HUES48 (cell line): Measurements from ENCODE around the gene ZMPSTE24.

Experiments used
- H3K27ac ChIP-seq: one replicate; pipeline ENCODE4 v1.7.0; 2013; ENCODE audit warnings: low read depth, low read length, inconsistent platforms
- H3K27me3 ChIP-seq: 2 replicates; pipeline ENCODE4 v1.6.1; 2013; ENCODE audit warnings: mild to moderate bottlenecking, low read length; ENCODE audit not compliant: control insufficient read depth, insufficient read depth
- H3K36me3 ChIP-seq: 2 replicates; pipeline ENCODE4 v1.6.1; 2013; ENCODE audit warnings: low read length; ENCODE audit not compliant: control insufficient read depth, insufficient read depth
- H3K4me1 ChIP-seq: 2 replicates; pipeline ENCODE4 v1.6.1; 2013; ENCODE audit warnings: mild to moderate bottlenecking, low read length; ENCODE audit not compliant: control insufficient read depth, insufficient read depth
- H3K4me3 ChIP-seq: 2 replicates; pipeline ENCODE4 v1.5.1; 2013; ENCODE audit warnings: mild to moderate bottlenecking, low read depth, low read length
- H3K9ac ChIP-seq: 2 replicates; pipeline ENCODE4 v1.6.1; 2013; ENCODE audit warnings: mild to moderate bottlenecking, low read depth, low read length, moderate library complexity
- H3K9me3 ChIP-seq: 2 replicates; pipeline ENCODE4 v1.6.1; 2013; ENCODE audit warnings: low read length; ENCODE audit not compliant: control insufficient read depth, insufficient read depth

ZMPSTE24 gene

GRCh38 chr1:40276122-40276521 lies 18.1 kb downstream of the ZMPSTE24 start:
- H3K36me3 ChIP-seq = peaks cover 58% of the 10 kb centered on the region
- H3K9me3 ChIP-seq = no peaks in the 10 kb centered on the region
- H3K27ac ChIP-seq = no peak overlapping the region
- no peak overlapping the region for H3K4me3 ChIP-seq
- no peak overlapping the region for H3K9ac ChIP-seq
- H3K27me3 ChIP-seq = no peaks in the 10 kb centered on the region
- no peaks in the 10 kb centered on the region for H3K4me1 ChIP-seq

GRCh38 chr1:40281853-40282252 lies 23.8 kb downstream of the ZMPSTE24 start:
- Histone ChIP-seq H3K4me3 (no peak overlapping the region), H3K36me3 (peaks cover 49% of the 10 kb centered on the region), H3K4me1 (no peaks in the 10 kb centered on the region), H3K27me3 (no peaks in the 10 kb centered on the region), H3K27ac (no peak overlapping the region), H3K9ac (no peak overlapping the region), H3K9me3 (no peaks in the 10 kb centered on the region)

- Histone ChIP-seq H3K4me1 (peaks cover 12% of the 10 kb centered on the region), H3K27ac (no peak overlapping the region), H3K36me3 (peaks cover 59% of the 10 kb centered on the region), H3K9ac (no peak overlapping the region), H3K4me3 (no peak overlapping the region), H3K27me3 (no peaks in the 10 kb centered on the region), H3K9me3 (no peaks in the 10 kb centered on the region)
Observed at GRCh38 chr1:40291293-40291692, 33.3 kb downstream of the ZMPSTE24 start.

GRCh38 chr1:40299366-40300248 lies 41.6 kb downstream of the ZMPSTE24 start:
- Histone ChIP-seq H3K9me3 (no peaks in the 10 kb centered on the region), H3K27me3 (no peaks in the 10 kb centered on the region), H3K27ac (no peak overlapping the region), H3K36me3 (no peaks in the 10 kb centered on the region), H3K4me1 (0 out of 2 replicates have a peak, but pooled peaks cover 6% of the 10 kb centered on the region), H3K9ac (no peak overlapping the region), H3K4me3 (no peak overlapping the region)

- Histone ChIP-seq H3K36me3 (no peaks in the 10 kb centered on the region), H3K27me3 (no peaks in the 10 kb centered on the region), H3K4me3 (no peak overlapping the region), H3K27ac (no peak overlapping the region), H3K9ac (no peak overlapping the region), H3K9me3 (no peaks in the 10 kb centered on the region), H3K4me1 (0 out of 2 replicates have a peak, but pooled peaks cover 6% of the 10 kb centered on the region)
Observed at GRCh38 chr1:40300249-40300567, 42.2 kb downstream of the ZMPSTE24 start.

GRCh38 chr1:40300651-40301050 lies 42.6 kb downstream of the ZMPSTE24 start:
- Histone ChIP-seq H3K27me3 (no peaks in the 10 kb centered on the region), H3K9me3 (no peaks in the 10 kb centered on the region), H3K36me3 (no peaks in the 10 kb centered on the region), H3K9ac (no peak overlapping the region), H3K27ac (no peak overlapping the region), H3K4me1 (0 out of 2 replicates have a peak, but pooled peaks cover 6% of the 10 kb centered on the region), H3K4me3 (no peak overlapping the region)

GRCh38 chr1:40301066-40301465 lies 43.0 kb downstream of the ZMPSTE24 start:
- no peak overlapping the region for H3K27ac ChIP-seq
- H3K27me3 ChIP-seq = no peaks in the 10 kb centered on the region
- H3K36me3 ChIP-seq = no peaks in the 10 kb centered on the region
- no peak overlapping the region for H3K4me3 ChIP-seq
- no peak overlapping the region for H3K9ac ChIP-seq
- H3K9me3 ChIP-seq = no peaks in the 10 kb centered on the region
- H3K4me1 ChIP-seq = 0 out of 2 replicates have a peak, but pooled peaks cover 6% of the 10 kb centered on the region

GRCh38 chr1:40301541-40302299 lies 43.7 kb downstream of the ZMPSTE24 start:
- H3K4me3 ChIP-seq = no peak overlapping the region
- no peaks in the 10 kb centered on the region for H3K27me3 ChIP-seq
- H3K36me3 ChIP-seq = no peaks in the 10 kb centered on the region
- no peak overlapping the region for H3K9ac ChIP-seq
- H3K9me3 ChIP-seq = no peaks in the 10 kb centered on the region
- 0 out of 2 replicates have a peak, but pooled peaks cover 6% of the 10 kb centered on the region for H3K4me1 ChIP-seq
- H3K27ac ChIP-seq = no peak overlapping the region

GRCh38 chr1:40302475-40302874 lies 44.4 kb downstream of the ZMPSTE24 start:
- Histone ChIP-seq H3K4me1 (0 out of 2 replicates have a peak, but pooled peaks cover 6% of the 10 kb centered on the region), H3K4me3 (no peak overlapping the region), H3K9me3 (no peaks in the 10 kb centered on the region), H3K9ac (no peak overlapping the region), H3K27me3 (no peaks in the 10 kb centered on the region), H3K27ac (no peak overlapping the region), H3K36me3 (no peaks in the 10 kb centered on the region)

- no peaks in the 10 kb centered on the region for H3K9me3 ChIP-seq
Observed at GRCh38 chr1:40303051-40303771, 45.2 kb downstream of the ZMPSTE24 start.

More at GRCh38 chr1:40303051-40303771, 45.2 kb downstream of the ZMPSTE24 start:
- H3K36me3 ChIP-seq = no peaks in the 10 kb centered on the region
- 0 out of 2 replicates have a peak, but pooled peaks cover 6% of the 10 kb centered on the region for H3K4me1 ChIP-seq
- H3K27me3 ChIP-seq = no peaks in the 10 kb centered on the region
- H3K9ac ChIP-seq = no peak overlapping the region
- H3K4me3 ChIP-seq = no peak overlapping the region
- H3K27ac ChIP-seq = no peak overlapping the region
